Measurements from ENCODE around the gene RPS10. TPM values are rescaled to one million over a fixed set of nuclear protein-coding genes. Genes with fewer than 3 reads are reported as not detected.

RPS10 gene
- polyA plus RNA-seq, 1 donor from 2014 or later: 3,258 TPM

- no peaks in the 10 kb centered on the region for H3K27me3 ChIP-seq (ENCODE audit: insufficient read depth, low read depth, low read length)
- peak overlapping the region; percentile 54 for H3K4me2 ChIP-seq (ENCODE audit: low read length)
- peak overlapping the region; percentile 40 for H2AFZ ChIP-seq (ENCODE audit: low read depth, low read length)
- TF ChIP-seq TAF1 (IDR thresholded peaks at IDR 0.05; ENCODE audit: low read depth) (no peak), MXI1 (conservative IDR thresholded peaks at IDR 0.05; ENCODE audit: poor library complexity, severe bottlenecking) (no peak), CTCF (IDR thresholded peaks at IDR 0.05; ENCODE audit: poor library complexity, severe bottlenecking) (no peak), EZH2 (IDR thresholded peaks at IDR 0.05; ENCODE audit: borderline replicate concordance, insufficient read depth, low read length, poor library complexity, severe bottlenecking) (no peak), SMC3 (conservative IDR thresholded peaks at IDR 0.05; ENCODE audit: poor library complexity) (no peak), POLR2AphosphoS5 (IDR thresholded peaks at IDR 0.05) (no peak), EP300 (conservative IDR thresholded peaks at IDR 0.05; ENCODE audit: poor library complexity, severe bottlenecking) (no peak), RAD21 (conservative IDR thresholded peaks at IDR 0.05) (no peak), REST (IDR thresholded peaks at IDR 0.05; ENCODE audit: borderline replicate concordance) (no peak)
- no peaks in the 10 kb centered on the region for H3K9me2 ChIP-seq (ENCODE audit: insufficient read depth, low read length)
- H3K4me3 ChIP-seq (ENCODE audit: low read length): peak overlapping the region; percentile 94
- H3F3A ChIP-seq (ENCODE audit: insufficient read depth, low read length, poor library complexity, severe bottlenecking): no peaks in the 10 kb centered on the region
- H3K27ac ChIP-seq (ENCODE audit: low read length): peak overlapping the region; percentile 74
- H3K36me3 ChIP-seq (ENCODE audit: insufficient read depth, low read length): no peaks in the 10 kb centered on the region
- H3K79me2 ChIP-seq (replicated peaks; ENCODE audit: insufficient read depth, low read length): peaks cover 3% of the 10 kb centered on the region
- H3K9ac ChIP-seq (ENCODE audit: low read length): peak overlapping the region; percentile 77
- no peaks in the 10 kb centered on the region for H3K9me3 ChIP-seq (ENCODE audit: low read length)
- no peaks in the 10 kb centered on the region for H4K20me1 ChIP-seq (ENCODE audit: insufficient read depth)
These were observed 754 bp downstream of the RPS10 start for GRCh38 chr6:34425132-34425497.

- Histone ChIP-seq H3K27me3 (ENCODE audit: insufficient read depth, low read depth, low read length) (no peaks in the 10 kb centered on the region), H3K9ac (ENCODE audit: low read length) (peak overlapping the region; percentile 77), H3K79me2 (replicated peaks; ENCODE audit: insufficient read depth, low read length) (peaks cover 3% of the 10 kb centered on the region), H3K4me2 (ENCODE audit: low read length) (peak overlapping the region; percentile 54), H3K36me3 (ENCODE audit: insufficient read depth, low read length) (no peaks in the 10 kb centered on the region), H4K20me1 (ENCODE audit: insufficient read depth) (no peaks in the 10 kb centered on the region), H3K27ac (ENCODE audit: low read length) (no peak overlapping the region), H2AFZ (ENCODE audit: low read depth, low read length) (no peak overlapping the region), H3K4me3 (ENCODE audit: low read length) (peak overlapping the region; percentile 94), H3K9me2 (ENCODE audit: insufficient read depth, low read length) (no peaks in the 10 kb centered on the region), H3F3A (ENCODE audit: insufficient read depth, low read length, poor library complexity, severe bottlenecking) (no peaks in the 10 kb centered on the region), H3K9me3 (ENCODE audit: low read length) (no peaks in the 10 kb centered on the region)
- TF ChIP-seq EP300 (conservative IDR thresholded peaks at IDR 0.05; ENCODE audit: poor library complexity, severe bottlenecking): no peak
- no peak for TF ChIP-seq RAD21 (conservative IDR thresholded peaks at IDR 0.05)
- TF ChIP-seq POLR2AphosphoS5 (IDR thresholded peaks at IDR 0.05): no peak
- no peak for TF ChIP-seq CTCF (IDR thresholded peaks at IDR 0.05; ENCODE audit: poor library complexity, severe bottlenecking)
- TF ChIP-seq REST (IDR thresholded peaks at IDR 0.05; ENCODE audit: borderline replicate concordance): no peak
- TF ChIP-seq TAF1 (IDR thresholded peaks at IDR 0.05; ENCODE audit: low read depth): no peak
- no peak for TF ChIP-seq MXI1 (conservative IDR thresholded peaks at IDR 0.05; ENCODE audit: poor library complexity, severe bottlenecking)
- no peak for TF ChIP-seq SMC3 (conservative IDR thresholded peaks at IDR 0.05; ENCODE audit: poor library complexity)
These were observed 1.4 kb downstream of the RPS10 start for GRCh38 chr6:34424200-34425131.

Data from neural cell (in vitro differentiated cells).